Heart right ventricle (tissue), 16 donors: ENCODE measurements around the gene MAP3K15. TPM values are rescaled to one million over a fixed set of nuclear protein-coding genes. Genes with fewer than 3 reads are reported as not detected.
A peak's percentile ranks its signal among the peaks of the same experiment; 100 is the strongest.

Source experiments
- ATAC-seq, 8 donors: fragments of 200-7000 bp; cut with Tn5 transposase; one replicate each; pipeline ENCODE4 v1.9.1; 2020; ENCODE audit warnings: mild to moderate bottlenecking in 8 of 8, moderate library complexity in 8 of 8, moderate number of reproducible peaks in 1 of 8
- DNase-seq, 2 donors: peaks; one replicate each; pipeline ENCODE4 v3.0.0-alpha.2; 2020
- H3K27ac ChIP-seq, 10 donors: fragments of 200-600 bp; sonication (generic) in 2 of 10; one replicate each; pipeline versions ENCODE4 v1.5.0 to v1.8.0; 2020 to 2022; ENCODE audit warnings: mild to moderate bottlenecking in 3 of 10
- H3K27me3 ChIP-seq, 7 donors: fragments of 200-600 bp; one replicate each; pipeline ENCODE4 v1.8.0; 2021 to 2022; ENCODE audit warnings: mild to moderate bottlenecking in 2 of 7
- H3K36me3 ChIP-seq, 9 donors: fragments of 200-600 bp; sonication (generic) in 1 of 9; one replicate each; pipeline versions ENCODE4 v1.5.0 to v1.8.0; 2020 to 2022; ENCODE audit warnings: mild to moderate bottlenecking in 2 of 9
- H3K4me1 ChIP-seq, 9 donors: fragments of 200-600 bp; sonication (generic) in 1 of 9; one replicate each; pipeline versions ENCODE4 v1.5.0 to v1.8.0; 2020 to 2022; ENCODE audit warnings: mild to moderate bottlenecking in 4 of 9
- H3K4me3 ChIP-seq, 10 donors: fragments of 200-600 bp; sonication (generic) in 2 of 10; one replicate each; pipeline versions ENCODE4 v1.5.0 to v1.8.0; 2020 to 2022; ENCODE audit warnings: mild to moderate bottlenecking in 7 of 10, moderate library complexity in 2 of 10
- H3K9me3 ChIP-seq, 11 donors: fragments of 200-600 bp in 10 of 11; sonication (generic) in 2 of 11; one replicate each; pipeline versions ENCODE4 v1.5.0 to v1.8.0; 2013 to 2022; ENCODE audit warnings: mild to moderate bottlenecking in 2 of 11, control low read depth in 1 of 11, moderate library complexity in 1 of 11
- WGBS, 2 donors: extraction: QIAGEN DNeasy Blood & Tissue Kit; methylation state at CpG; one replicate each; pipeline ENCODE4 v1.1.7; 2013; ENCODE audit warnings: inconsistent platforms in 1 of 2; 5-methylcytosine and 5-hydroxymethylcytosine counted together
- intact Hi-C, 10 donors: fragments of 100-400 bp; cut with DNase I; formaldehyde crosslinking; loops; one replicate each; pipeline versions ENCODE4 v1.11.1 to v1.14.2; 2022
- polyA plus RNA-seq, 2 donors: library from polyadenylated mRNA; stranded (reverse); fragments of 200-250 nt; gene quantifications; one replicate each; pipeline ENCODE4 v1.2.3, GENCODE V29; 2013
- total RNA-seq, 10 donors: library from RNA; stranded (reverse); fragmentation: NEBNext Ultra II Directional in 3 of 10; extraction: Animal tissue kit (Norgen Biotek cat#: 25700) in 3 of 10; gene quantifications; one replicate each; pipeline versions ENCODE4 v1.2.1 to v1.2.4, GENCODE V29; 2021 to 2023
- TF ChIP-seq, protein P1 (sequence below), 9 donors: fragments of 200-600 bp; sonication (generic) in 2 of 9; IDR thresholded peaks; one replicate each; pipeline versions ENCODE4 v1.5.0 to v1.8.0; 2021 to 2022; ENCODE audit warnings: antibody characterized with exemption in 9 of 9, mild to moderate bottlenecking in 5 of 9, moderate library complexity in 1 of 9
- donor health status: Arrhythmogenic right ventricular cardiomyopathy.
- donor health status: ischemic (EF 13 %, LVEDD 7.1; RV severe dilation, severe dysfunction).
- donor health status: healthy with polysubstance abuse.
- donor health status: DM: no; HTN: yes; CAD: no.
- donor health status: DM: no; HTN: no; CAD: no.
- donor health status: ischemic (EF 25% LVEDD 6.9; RV normal size, moderate dysfunction).
- donor health status: ischemic (EF 25% LVEDD 5.7; RV mildly dilated, moderate dysfunction).
- donor health status: healthy.
- donor health status: DM: yes; HTN: yes; CAD: no.
- donor health status: Ischemic cardiomyopathy.
- donor health status: ischemic (EF 35%, LVEDD 5.7; RV mildly dilated, moderate dysfunction).
- donor health status: nonischemic (EF 11% LVEDD 7.7; RV severe dilation, severe dysfunction).
- donor health status: DM: yes; HTN: yes; CAD: no.
- donor health status: PGD.
- donor health status: ischemic (EF 29% LVEDD 5.4; RV normal size, mild dysfunction).
- donor health status: nonischemic (EF 23%, LVEDD 6.1; RV moderate dilation, normal function).

The MAP3K15 gene
- total and polyA plus RNA-seq, 12 donors = 0.13 to 0.23 (median 0.22) TPM; not detected in 9

DNA sequence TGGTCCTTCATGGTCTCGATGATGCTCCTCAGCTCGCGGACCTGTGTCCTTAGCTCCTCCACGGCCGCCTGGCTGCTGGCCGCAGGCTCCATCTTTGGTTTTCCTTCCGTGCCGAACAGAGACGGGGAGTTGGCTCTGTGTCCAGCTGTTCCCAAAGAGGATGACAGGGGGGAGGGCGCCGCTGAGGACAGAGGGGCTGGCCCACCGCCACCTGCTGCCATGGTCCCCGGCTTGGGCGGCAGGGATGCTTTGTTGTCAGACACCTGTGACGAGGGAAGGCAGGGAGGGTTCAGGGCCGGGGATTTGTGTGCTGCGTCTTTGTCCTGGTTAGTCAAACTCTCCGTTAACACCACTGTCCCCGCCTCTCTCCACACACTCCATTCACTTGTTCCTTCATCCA, 26.6 kb upstream of the MAP3K15 start:
- peaks cover 0 to 58% (median 0%) of the 10 kb centered on the region in 9 donors for H3K36me3 ChIP-seq
- no peak overlapping the region for H3K4me3 ChIP-seq
- 92 to 93% methylated on average over 18 to 19 of the region's 19 CpGs for WGBS, 2 donors
- ATAC-seq (no peak), DNase-seq (peak in 1 of 2 donors; percentile 11)
- peaks cover 0 to 1% (median 0%) of the 10 kb centered on the region in 7 donors for H3K27me3 ChIP-seq
- H3K4me1 ChIP-seq = peaks cover 0 to 12% (median 0%) of the 10 kb centered on the region in 9 donors
- H3K27ac ChIP-seq = no peak overlapping the region
- intact Hi-C loops = loop anchor here in 3 of 10 donors (5.0 to 10.0 kb wide), 2 partner anchors 343 to 345 kb away; partner anchors contain the start of gene SH3KBP1 (in 3 of the 3)
- TF ChIP-seq, protein P1, sequence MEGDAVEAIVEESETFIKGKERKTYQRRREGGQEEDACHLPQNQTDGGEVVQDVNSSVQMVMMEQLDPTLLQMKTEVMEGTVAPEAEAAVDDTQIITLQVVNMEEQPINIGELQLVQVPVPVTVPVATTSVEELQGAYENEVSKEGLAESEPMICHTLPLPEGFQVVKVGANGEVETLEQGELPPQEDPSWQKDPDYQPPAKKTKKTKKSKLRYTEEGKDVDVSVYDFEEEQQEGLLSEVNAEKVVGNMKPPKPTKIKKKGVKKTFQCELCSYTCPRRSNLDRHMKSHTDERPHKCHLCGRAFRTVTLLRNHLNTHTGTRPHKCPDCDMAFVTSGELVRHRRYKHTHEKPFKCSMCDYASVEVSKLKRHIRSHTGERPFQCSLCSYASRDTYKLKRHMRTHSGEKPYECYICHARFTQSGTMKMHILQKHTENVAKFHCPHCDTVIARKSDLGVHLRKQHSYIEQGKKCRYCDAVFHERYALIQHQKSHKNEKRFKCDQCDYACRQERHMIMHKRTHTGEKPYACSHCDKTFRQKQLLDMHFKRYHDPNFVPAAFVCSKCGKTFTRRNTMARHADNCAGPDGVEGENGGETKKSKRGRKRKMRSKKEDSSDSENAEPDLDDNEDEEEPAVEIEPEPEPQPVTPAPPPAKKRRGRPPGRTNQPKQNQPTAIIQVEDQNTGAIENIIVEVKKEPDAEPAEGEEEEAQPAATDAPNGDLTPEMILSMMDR (IDR thresholded peaks at IDR 0.05) = no peak
- no peaks in the 10 kb centered on the region for H3K9me3 ChIP-seq

DNA sequence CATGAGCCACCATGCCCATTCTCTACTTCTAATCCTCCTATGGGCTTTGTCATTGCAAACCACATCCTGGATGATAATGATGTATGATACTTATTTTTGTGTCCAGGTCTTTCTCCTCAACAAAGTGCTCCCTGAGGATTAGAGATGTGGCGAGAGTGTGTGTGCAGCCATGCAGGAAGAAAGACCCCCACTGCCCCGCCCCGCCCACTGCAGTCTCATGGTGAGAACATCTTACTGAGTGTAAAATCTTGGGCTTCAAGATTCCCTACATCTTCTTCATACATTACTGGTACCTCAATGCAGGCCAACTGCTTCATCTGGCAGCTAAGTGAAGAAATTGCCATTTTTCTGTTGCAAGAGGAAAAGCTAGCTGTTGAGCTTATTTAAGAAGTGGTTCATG, 25.9 kb upstream of the MAP3K15 start:
- intact Hi-C loops = loop anchor here in 3 of 10 donors (5.0 to 10.0 kb wide), 2 partner anchors 344 to 346 kb away; partner anchors contain the start of gene SH3KBP1 (in 3 of the 3)
- no peak for DNase-seq
- peaks cover 0 to 7% (median 0%) of the 10 kb centered on the region in 7 donors for H3K27me3 ChIP-seq
- peaks cover 0 to 64% (median 0%) of the 10 kb centered on the region in 9 donors for H3K36me3 ChIP-seq
- 100% methylated on average over 3 of the region's 3 CpGs for WGBS, 2 donors
- H3K4me3 ChIP-seq = no peak overlapping the region
- no peaks in the 10 kb centered on the region for H3K9me3 ChIP-seq
- TF ChIP-seq, protein P1 (IDR thresholded peaks at IDR 0.05) = no peak
- H3K4me1 ChIP-seq = peaks cover 0 to 12% (median 0%) of the 10 kb centered on the region in 9 donors
- ATAC-seq = no peak
- H3K27ac ChIP-seq = no peak overlapping the region

DNA sequence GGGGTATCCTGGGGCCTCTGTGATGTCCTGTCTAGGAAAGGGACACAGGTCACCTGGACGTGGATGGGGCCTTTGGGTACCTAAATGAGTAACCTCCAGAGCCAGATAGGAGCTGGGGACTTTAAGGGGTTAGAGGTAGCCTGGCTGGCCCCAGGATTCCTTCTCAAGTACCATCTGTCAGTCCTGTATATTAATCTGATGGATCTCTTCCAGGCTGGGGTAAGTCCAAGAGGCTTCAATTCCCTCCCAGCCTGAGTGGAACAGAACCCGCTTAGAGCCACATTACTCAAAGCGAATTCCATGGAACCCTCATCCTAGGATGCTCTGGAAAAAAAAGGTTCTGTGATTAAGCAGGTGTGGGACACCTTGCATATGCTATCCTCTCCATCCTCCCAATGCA, 24.8 kb upstream of the MAP3K15 start:
- WGBS, 2 donors = 72 to 81% methylated on average over 3 of the region's 3 CpGs
- no peak for DNase-seq
- intact Hi-C loops = loop anchor here in 3 of 10 donors (5.0 to 10.0 kb wide), 2 partner anchors 345 to 347 kb away; partner anchors contain the start of gene SH3KBP1 (in 3 of the 3)
- TF ChIP-seq, protein P1 (IDR thresholded peaks at IDR 0.05) = no peak
- H3K36me3 ChIP-seq = peaks cover 0 to 64% (median 0%) of the 10 kb centered on the region in 9 donors
- H3K27ac ChIP-seq = no peak overlapping the region
- peaks cover 0 to 7% (median 0%) of the 10 kb centered on the region in 7 donors for H3K27me3 ChIP-seq
- no peak for ATAC-seq
- H3K4me3 ChIP-seq = no peak overlapping the region
- H3K4me1 ChIP-seq = peaks cover 0 to 12% (median 0%) of the 10 kb centered on the region in 9 donors
- H3K9me3 ChIP-seq = no peaks in the 10 kb centered on the region

DNA sequence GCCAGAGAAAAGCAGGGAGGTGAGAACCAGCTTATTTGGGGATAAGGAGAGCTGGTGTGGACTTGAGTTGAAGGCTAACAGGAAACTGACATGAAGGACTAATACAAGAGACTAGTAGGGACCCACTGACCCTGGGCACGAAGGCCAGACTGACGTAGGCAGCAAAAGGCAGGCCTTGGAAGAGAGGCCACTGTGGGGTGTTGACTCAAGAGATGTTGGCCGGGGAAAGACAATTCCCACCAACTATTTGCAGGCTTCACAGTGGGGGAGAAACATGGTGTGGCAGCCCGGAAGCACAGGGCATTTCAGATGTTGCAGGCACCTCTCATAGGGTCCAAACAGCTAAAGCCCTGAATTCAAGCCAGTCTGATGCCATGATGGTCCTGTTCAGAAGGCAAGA, 24.4 kb upstream of the MAP3K15 start:
- intact Hi-C loops = loop anchor here in 5 of 10 donors (5.0 to 10.0 kb wide), 4 partner anchors 155 to 348 kb away; partner anchors contain the start of gene SH3KBP1 (in 3 of the 5)
- TF ChIP-seq, protein P1 (IDR thresholded peaks at IDR 0.05) = no peak
- DNase-seq (no peak), ATAC-seq (no peak)
- Histone ChIP-seq H3K4me1 (peaks cover 0 to 12% (median 0%) of the 10 kb centered on the region in 9 donors), H3K27me3 (peaks cover 0 to 7% (median 0%) of the 10 kb centered on the region in 7 donors), H3K9me3 (no peaks in the 10 kb centered on the region), H3K4me3 (no peak overlapping the region), H3K36me3 (peaks cover 0 to 64% (median 0%) of the 10 kb centered on the region in 9 donors), H3K27ac (no peak overlapping the region)
- WGBS, 2 donors = 73 to 85% methylated on average over 4 of the region's 4 CpGs
